Body of pancreas (tissue), 4 donors: ENCODE measurements around the gene VWF. TPM values are rescaled to one million over a fixed set of nuclear protein-coding genes. Genes with fewer than 3 reads are reported as not detected.

Source experiments
- ATAC-seq: fragments of 150-250 bp; one replicate; pipeline ENCODE4 v1.9.1; 2016
- DNase-seq, 4 donors: peaks; one replicate each; pipeline ENCODE4 v3.0.0-alpha.2; 2019
- H3K27ac ChIP-seq, 4 donors: fragments of 200-600 bp; sonication (generic); 1 replicate in 3 of 4; 2 replicates in 1 of 4; pipeline versions ENCODE4 v1.5.1 to v1.6.1; 2016 to 2019; ENCODE audit warnings: mild to moderate bottlenecking in 1 of 4, mixed read lengths in 1 of 4, moderate library complexity in 1 of 4
- H3K27me3 ChIP-seq, 2 donors: fragments of 200-600 bp; sonication (generic); one replicate each; pipeline ENCODE4 v1.6.0; 2016; ENCODE audit warnings: mild to moderate bottlenecking in 1 of 2
- H3K36me3 ChIP-seq, 2 donors: fragments of 200-600 bp; sonication (generic); replicated peaks in 1 of 2; 2 replicates each; pipeline ENCODE4 v1.5.1; 2016; ENCODE audit warnings: low read depth in 2 of 2; ENCODE audit not compliant: insufficient read depth in 1 of 2
- H3K4me1 ChIP-seq: fragments of 200-600 bp; sonication (generic); one replicate; pipeline ENCODE4 v1.6.0; 2016
- H3K4me3 ChIP-seq, 2 donors: fragments of 200-600 bp; sonication (generic); 1 replicate in 1 of 2; 2 replicates in 1 of 2; pipeline ENCODE4 v1.5.1; 2016 to 2019
- H3K9me3 ChIP-seq, 3 donors: fragments of 200-600 bp; sonication (generic); 1 replicate in 2 of 3; 2 replicates in 1 of 3; pipeline ENCODE4 v1.5.1; 2016
- POLR2A ChIP-seq, 3 donors: fragments of 450-650 bp; IDR thresholded peaks; one replicate each; pipeline ENCODE4 v1.6.1; 2016; ENCODE audit warnings: antibody characterized with exemption in 3 of 3, mild to moderate bottlenecking in 2 of 3
- WGBS, 2 donors: methylation state at CpG; one replicate each; pipeline ENCODE4 v1.1.5; 2017; 5-methylcytosine and 5-hydroxymethylcytosine counted together
- intact Hi-C: fragments of 100-400 bp; cut with DNase I; formaldehyde crosslinking; loops from one replicate; pipeline ENCODE4 v1.15.1; 2023
- total RNA-seq, 2 donors: library from RNA; depleted of rRNA; stranded (reverse); fragments of >200 nt; gene quantifications; one replicate each; pipeline ENCODE4 v1.1.0, GENCODE V29; 2016
- TF ChIP-seq, protein P1 (sequence below), 7 experiments: fragments of 450-650 bp in 4 of 7; fragments of 200-600 bp in 3 of 7; sonication (generic) in 3 of 7; IDR thresholded peaks; one replicate each; pipeline ENCODE4 v1.5.1; 2016 to 2019; ENCODE audit warnings: antibody characterized with exemption in 7 of 7

VWF gene
- total RNA-seq, 2 donors from 2014 or later = 76.1 to 78.1 TPM

- intact Hi-C loops = loop anchor here (5.0 to 10.0 kb wide), 2 partner anchors 133 to 221 kb away; no protein-coding TSS in a partner anchor
- no peaks in the 10 kb centered on the region for H3K36me3 ChIP-seq
- TF ChIP-seq, protein P1, sequence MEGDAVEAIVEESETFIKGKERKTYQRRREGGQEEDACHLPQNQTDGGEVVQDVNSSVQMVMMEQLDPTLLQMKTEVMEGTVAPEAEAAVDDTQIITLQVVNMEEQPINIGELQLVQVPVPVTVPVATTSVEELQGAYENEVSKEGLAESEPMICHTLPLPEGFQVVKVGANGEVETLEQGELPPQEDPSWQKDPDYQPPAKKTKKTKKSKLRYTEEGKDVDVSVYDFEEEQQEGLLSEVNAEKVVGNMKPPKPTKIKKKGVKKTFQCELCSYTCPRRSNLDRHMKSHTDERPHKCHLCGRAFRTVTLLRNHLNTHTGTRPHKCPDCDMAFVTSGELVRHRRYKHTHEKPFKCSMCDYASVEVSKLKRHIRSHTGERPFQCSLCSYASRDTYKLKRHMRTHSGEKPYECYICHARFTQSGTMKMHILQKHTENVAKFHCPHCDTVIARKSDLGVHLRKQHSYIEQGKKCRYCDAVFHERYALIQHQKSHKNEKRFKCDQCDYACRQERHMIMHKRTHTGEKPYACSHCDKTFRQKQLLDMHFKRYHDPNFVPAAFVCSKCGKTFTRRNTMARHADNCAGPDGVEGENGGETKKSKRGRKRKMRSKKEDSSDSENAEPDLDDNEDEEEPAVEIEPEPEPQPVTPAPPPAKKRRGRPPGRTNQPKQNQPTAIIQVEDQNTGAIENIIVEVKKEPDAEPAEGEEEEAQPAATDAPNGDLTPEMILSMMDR (IDR thresholded peaks at IDR 0.05) = no peak
- no peak for TF ChIP-seq POLR2A (IDR thresholded peaks at IDR 0.05)
- WGBS, 2 donors = 66 to 71% methylated on average over 3 of the region's 3 CpGs
- no peaks in the 10 kb centered on the region for H3K9me3 ChIP-seq
- H3K4me3 ChIP-seq = no peak overlapping the region
- DNase-seq (no peak), ATAC-seq (no peak)
- H3K27ac ChIP-seq = no peak overlapping the region
- no peaks in the 10 kb centered on the region for H3K27me3 ChIP-seq
- peaks cover 5% of the 10 kb centered on the region for H3K4me1 ChIP-seq
Observed at GRCh38 chr12:6061660-6062059, 62.8 kb downstream of the VWF start.

DNA sequence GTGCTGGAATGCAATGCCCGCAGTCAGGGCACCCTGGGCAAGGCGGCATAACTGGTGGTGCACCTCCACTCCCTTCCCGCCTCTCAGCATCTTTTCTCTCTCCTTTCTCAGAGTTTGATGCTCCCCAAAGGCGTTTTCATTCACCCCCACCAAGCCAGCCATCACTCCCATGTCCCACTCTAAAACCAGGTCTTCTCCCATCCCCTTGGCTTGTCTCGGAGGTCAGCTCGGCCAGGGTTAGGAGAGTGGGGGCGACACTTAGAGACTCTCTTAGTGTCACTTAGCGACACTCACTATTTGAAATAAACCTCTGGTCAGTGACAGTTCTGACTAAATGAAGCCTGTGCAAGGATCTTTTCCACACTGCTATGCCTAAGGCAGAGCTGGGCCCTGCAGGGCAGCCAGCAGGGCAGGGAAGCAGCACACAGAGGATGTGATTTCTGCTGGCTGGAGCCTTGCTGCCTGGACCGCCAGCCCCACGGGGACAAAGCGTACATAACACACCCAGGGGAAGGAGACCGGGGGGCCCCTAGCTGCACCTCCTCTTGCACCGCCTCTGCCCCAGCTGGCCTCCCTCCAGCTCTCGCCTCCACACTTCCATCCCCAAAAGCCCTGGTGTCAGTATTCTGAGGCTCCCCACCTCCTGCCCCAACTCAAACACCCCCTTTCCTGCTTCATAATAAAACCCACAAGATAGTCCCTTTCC, 64.5 kb downstream of the VWF start:
- DNase-seq = no peak
- Histone ChIP-seq H3K4me1 (peaks cover 8% of the 10 kb centered on the region), H3K4me3 (no peak overlapping the region), H3K27me3 (no peaks in the 10 kb centered on the region), H3K27ac (no peak overlapping the region), H3K36me3 (no peaks in the 10 kb centered on the region), H3K9me3 (no peaks in the 10 kb centered on the region)
- ATAC-seq = no peak
- intact Hi-C loops = loop anchor here (5.0 to 10.0 kb wide), 2 partner anchors 135 to 222 kb away; no protein-coding TSS in a partner anchor
- 65 to 66% methylated on average over 14 of the region's 14 CpGs for WGBS, 2 donors
- TF ChIP-seq, protein P1 (IDR thresholded peaks at IDR 0.05) = no peak
- no peak for TF ChIP-seq POLR2A (IDR thresholded peaks at IDR 0.05)

DNA sequence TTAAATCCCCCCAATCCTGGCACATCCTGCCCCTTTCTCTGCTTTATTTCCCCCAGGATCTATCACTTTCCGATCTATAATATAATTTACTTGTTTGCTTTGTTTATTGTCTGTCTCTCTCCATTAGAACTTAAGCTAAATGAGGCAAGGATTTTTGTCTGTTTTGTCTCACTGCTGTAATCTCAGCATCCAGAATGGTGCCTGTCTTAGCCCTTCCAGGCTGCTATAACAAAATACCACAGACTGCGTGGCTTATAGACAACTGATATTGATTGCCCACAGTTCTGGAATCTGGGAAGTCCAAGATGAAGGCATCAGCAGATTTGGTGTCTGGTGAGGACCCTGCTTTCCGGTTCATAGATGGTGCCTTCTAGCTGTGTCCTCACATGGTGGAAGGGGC, 65.2 kb downstream of the VWF start:
- ATAC-seq (no peak), DNase-seq (no peak)
- TF ChIP-seq, protein P1 (IDR thresholded peaks at IDR 0.05) = no peak
- TF ChIP-seq POLR2A (IDR thresholded peaks at IDR 0.05) = no peak
- Histone ChIP-seq H3K9me3 (no peaks in the 10 kb centered on the region), H3K4me1 (peaks cover 8% of the 10 kb centered on the region), H3K36me3 (no peaks in the 10 kb centered on the region), H3K27me3 (no peaks in the 10 kb centered on the region), H3K27ac (no peak overlapping the region), H3K4me3 (no peak overlapping the region)
- intact Hi-C loops = no loop called here
- WGBS, 2 donors = 67 to 77% methylated on average over 3 of the region's 3 CpGs

DNA sequence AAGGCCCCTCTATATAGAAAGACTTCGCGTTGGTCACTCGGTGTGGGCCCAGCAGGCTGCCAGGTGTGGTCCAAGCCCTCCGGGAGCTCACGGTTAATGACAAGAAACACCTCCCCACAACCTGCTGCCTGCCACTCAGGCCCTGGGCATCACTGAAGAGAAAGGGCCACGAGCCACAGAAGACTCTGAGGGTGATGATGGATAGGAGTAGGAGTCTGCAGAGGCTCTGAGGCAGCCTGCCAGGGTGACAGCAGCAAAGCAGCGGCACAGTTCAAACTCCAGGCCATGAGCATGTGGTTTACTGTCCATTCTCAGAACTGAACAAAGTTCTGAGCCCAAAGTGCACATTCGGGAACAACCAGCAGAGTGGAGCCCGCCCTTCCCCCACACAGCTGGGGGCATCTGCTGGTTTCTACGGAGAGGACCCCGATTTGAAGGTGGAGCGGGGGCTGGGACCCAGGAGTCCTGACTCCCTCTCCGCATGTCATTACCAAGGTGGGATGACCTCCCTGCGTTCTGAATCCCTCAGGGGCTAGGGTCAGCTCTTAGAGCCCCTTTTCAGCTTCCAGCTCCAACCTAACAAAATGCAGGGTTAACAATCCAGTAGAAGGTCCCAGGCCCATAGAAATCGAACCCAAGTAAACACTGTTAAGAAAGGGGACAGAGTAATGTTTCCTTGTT, 65.8 kb downstream of the VWF start:
- H3K9me3 ChIP-seq = no peaks in the 10 kb centered on the region
- H3K27ac ChIP-seq = no peak overlapping the region
- no peak overlapping the region for H3K4me3 ChIP-seq
- intact Hi-C loops = no loop called here
- 64 to 69% methylated on average over 14 to 15 of the region's 15 CpGs for WGBS, 2 donors
- TF ChIP-seq POLR2A (IDR thresholded peaks at IDR 0.05) = no peak
- TF ChIP-seq, protein P1 (IDR thresholded peaks at IDR 0.05) = no peak
- peaks cover 8% of the 10 kb centered on the region for H3K4me1 ChIP-seq
- no peak for DNase-seq
- H3K36me3 ChIP-seq = no peaks in the 10 kb centered on the region
- no peaks in the 10 kb centered on the region for H3K27me3 ChIP-seq
- ATAC-seq = no peak
